Spleen (tissue), 11 donors: ENCODE results near the gene SLC16A10. TPM values are rescaled to one million over a fixed set of nuclear protein-coding genes. Genes with fewer than 3 reads are reported as not detected.
"Not testable (repeated sequence)": the region's sequence is repeated elsewhere in the genome, so short reads cannot be mapped to it uniquely, and the experiment has no call there.

Source experiments
- DNase-seq: peaks from one replicate; pipeline ENCODE4 v3.0.0-alpha.2; 2020
- H3K27ac ChIP-seq, 8 donors: fragments of 200-600 bp; sonication (generic) in 7 of 8; 1 replicate in 4 of 8; 2 replicates in 4 of 8; pipeline versions ENCODE4 v1.5.0 to v1.8.0; 2016 to 2021; ENCODE audit warnings: inconsistent platforms in 4 of 8, mild to moderate bottlenecking in 4 of 8, moderate library complexity in 1 of 8
- H3K27me3 ChIP-seq, 7 donors: fragments of 200-600 bp; sonication (generic) in 6 of 7; replicated peaks in 1 of 7; 1 replicate in 4 of 7; 2 replicates in 3 of 7; pipeline versions ENCODE4 v1.5.0 to v1.8.0; 2016 to 2021; ENCODE audit warnings: inconsistent platforms in 3 of 7, mild to moderate bottlenecking in 1 of 7
- H3K36me3 ChIP-seq, 6 donors: fragments of 200-600 bp; sonication (generic) in 5 of 6; 1 replicate in 4 of 6; 2 replicates in 2 of 6; pipeline versions ENCODE4 v1.5.0 to v1.8.0; 2016 to 2021; ENCODE audit warnings: inconsistent platforms in 2 of 6
- H3K4me1 ChIP-seq, 6 donors: fragments of 200-600 bp; sonication (generic) in 5 of 6; 1 replicate in 3 of 6; 2 replicates in 3 of 6; pipeline versions ENCODE4 v1.5.0 to v1.8.0; 2016 to 2021; ENCODE audit warnings: inconsistent platforms in 3 of 6
- H3K4me3 ChIP-seq, 8 donors: fragments of 200-600 bp; sonication (generic) in 7 of 8; 1 replicate in 4 of 8; 2 replicates in 4 of 8; pipeline versions ENCODE4 v1.5.0 to v1.8.0; 2016 to 2021; ENCODE audit warnings: inconsistent platforms in 4 of 8, mild to moderate bottlenecking in 4 of 8, moderate library complexity in 2 of 8
- H3K9me3 ChIP-seq, 8 donors: fragments of 200-600 bp; sonication (generic) in 7 of 8; 1 replicate in 4 of 8; 2 replicates in 4 of 8; pipeline versions ENCODE4 v1.5.0 to v1.8.0; 2016 to 2021; ENCODE audit warnings: inconsistent platforms in 4 of 8
- CTCF ChIP-seq, 11 experiments: fragments of 200-600 bp in 7 of 11; fragments of 450-650 bp in 4 of 11; sonication (generic) in 4 of 11; IDR thresholded peaks in 8 of 11; conservative IDR thresholded peaks in 3 of 11; 1 replicate in 7 of 11; 2 replicates in 4 of 11; pipeline versions ENCODE4 v1.4.0 to v1.8.0; 2016 to 2021; ENCODE audit warnings: antibody characterized with exemption in 11 of 11, inconsistent platforms in 4 of 11, mild to moderate bottlenecking in 1 of 11
- POLR2A ChIP-seq, 3 donors: fragments of 450-650 bp; IDR thresholded peaks; one replicate each; pipeline ENCODE4 v1.5.1; 2017; ENCODE audit warnings: antibody characterized with exemption in 3 of 3, mild to moderate bottlenecking in 1 of 3
- POLR2AphosphoS5 ChIP-seq, 3 donors: sonication (generic); formaldehyde crosslinking; IDR thresholded peaks; one replicate each; pipeline ENCODE4 v1.5.1; 2017; ENCODE audit warnings: antibody characterized with exemption in 3 of 3
- WGBS, 5 donors: extraction: QIAGEN DNeasy Blood & Tissue Kit in 3 of 5; methylation state at CpG; one replicate each; pipeline versions ENCODE4 v1.1.5 to v1.1.7; 2013 to 2018; 5-methylcytosine and 5-hydroxymethylcytosine counted together
- intact Hi-C: fragments of 100-400 bp; cut with DNase I; formaldehyde crosslinking; loops from one replicate; pipeline ENCODE4 v1.15.0; 2023; ENCODE audit warnings: low total_unique reads
- polyA plus RNA-seq, 3 donors: library from polyadenylated mRNA; stranded (reverse); fragments of 200-250 nt; gene quantifications; one replicate each; pipeline ENCODE4 v1.2.1, GENCODE V29; 2013
- total RNA-seq, 7 donors: library from RNA; depleted of rRNA in 3 of 7; stranded (reverse); fragments of >200 nt in 3 of 7; fragmentation: NEBNext Ultra II Directional in 4 of 7; extraction: Animal tissue kit (Norgen Biotek cat#: 25700) in 4 of 7; gene quantifications; one replicate each; pipeline versions ENCODE4 v1.1.0 to v1.2.1, GENCODE V29; 2016 to 2021
- donor health status: healthy with polysubstance abuse.
- donor health status: DM: no; HTN: no; CAD: no; lungs with moderate emphysema.
- donor health status: DM: no; HTN: no; CAD: no.
- donor health status: Bipolar disorder and iron deficiency.
- donor health status: healthy.
- donor health status: DM: no; HTN: no; CAD: no.
- donor health status: DM: yes; HTN: yes; CAD: no.

SLC16A10 gene
- total and polyA plus RNA-seq, 10 donors, result 0.24 to 19.9 (median 5.6) TPM

DNA sequence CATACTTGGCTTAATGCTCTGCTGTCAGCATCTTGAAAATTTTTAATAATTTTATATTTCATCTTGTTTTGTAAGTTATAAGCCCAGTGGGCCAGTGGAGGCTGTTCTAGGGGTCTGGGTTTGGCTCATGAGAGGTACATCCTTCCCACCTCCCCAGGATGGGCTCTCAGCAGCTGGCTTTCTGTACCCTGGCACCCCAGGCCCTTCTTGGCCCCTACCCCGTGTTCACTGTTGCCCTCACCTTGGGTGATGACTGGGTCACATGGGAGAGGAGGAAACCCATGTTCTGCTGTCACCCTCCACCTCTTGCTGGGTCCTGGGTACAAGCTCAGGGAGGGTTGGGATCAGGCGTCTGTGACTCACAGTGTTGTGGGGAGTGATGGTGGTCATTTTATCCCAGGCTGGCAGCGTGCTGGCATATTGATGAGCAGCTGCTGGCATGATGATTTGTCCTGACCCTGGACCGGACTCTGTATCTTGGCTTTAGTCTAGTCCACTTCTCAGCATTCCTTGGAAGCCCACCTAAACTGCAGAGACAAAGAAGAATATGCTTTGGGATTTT lies 34.6 kb downstream of the SLC16A10 start:
- Histone ChIP-seq H3K27ac (no peak overlapping the region), H3K36me3 (no peaks in the 10 kb centered on the region), H3K27me3 (no peaks in the 10 kb centered on the region), H3K4me3 (no peak overlapping the region), H3K9me3 (peaks cover 0 to 7% (median 0%) of the 10 kb centered on the region in 8 donors), H3K4me1 (peaks cover 0 to 6% (median 0%) of the 10 kb centered on the region in 6 donors)
- no peak for DNase-seq
- WGBS, 5 donors, result 84 to 88% (median 84%) methylated on average over 4 of the region's 4 CpGs
- intact Hi-C loops, result no loop called here
- TF ChIP-seq POLR2A (IDR thresholded peaks at IDR 0.05) (no peak), POLR2AphosphoS5 (IDR thresholded peaks at IDR 0.05) (no peak), CTCF (IDR thresholded peaks at IDR 0.05 in 8 of 11, conservative IDR thresholded peaks at IDR 0.05 in 3 of 11) (no peak)

- no peak overlapping the region for H3K4me3 ChIP-seq
- H3K27me3 ChIP-seq, result no peaks in the 10 kb centered on the region
- intact Hi-C loops, result no loop called here
- H3K36me3 ChIP-seq, result no peaks in the 10 kb centered on the region
- H3K4me1 ChIP-seq, result peaks cover 0 to 6% (median 0%) of the 10 kb centered on the region in 6 donors
- DNase-seq, result no peak
- peaks cover 0 to 7% (median 0%) of the 10 kb centered on the region in 8 donors for H3K9me3 ChIP-seq
- H3K27ac ChIP-seq, result no peak overlapping the region
- TF ChIP-seq POLR2A (IDR thresholded peaks at IDR 0.05) (no peak), CTCF (IDR thresholded peaks at IDR 0.05 in 8 of 11, conservative IDR thresholded peaks at IDR 0.05 in 3 of 11) (no peak), POLR2AphosphoS5 (IDR thresholded peaks at IDR 0.05) (no peak)
- WGBS, 5 donors, result 45 to 54% (median 51%) methylated on average over 7 of the region's 7 CpGs
Measured at GRCh38 chr6:111122458-111123286, 35.4 kb downstream of the SLC16A10 start.

DNA sequence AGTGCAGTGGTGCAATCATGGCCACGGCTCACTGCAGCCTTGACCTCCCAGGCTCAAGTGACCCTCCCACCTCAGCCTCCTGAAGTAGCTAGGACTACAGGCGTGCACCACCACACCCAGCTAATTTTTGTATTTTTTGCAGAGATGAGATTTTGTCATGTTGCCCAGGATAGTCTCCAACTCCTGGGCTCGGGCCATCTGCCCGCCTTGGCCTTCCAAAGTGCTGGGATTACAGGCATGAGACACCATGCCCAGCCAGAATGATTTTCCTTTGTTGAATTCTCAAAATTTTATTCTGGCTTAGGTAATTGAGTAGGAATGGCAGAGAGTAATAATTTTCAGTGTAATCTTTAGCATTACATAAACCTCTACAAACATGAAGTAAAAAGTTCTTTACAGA lies 37.1 kb downstream of the SLC16A10 start:
- Histone ChIP-seq H3K27ac (no peak overlapping the region), H3K36me3 (no peaks in the 10 kb centered on the region), H3K4me3 (no peak overlapping the region), H3K9me3 (peaks cover 0 to 4% (median 0%) of the 10 kb centered on the region in 8 donors), H3K27me3 (no peaks in the 10 kb centered on the region), H3K4me1 (peaks cover 0 to 6% (median 0%) of the 10 kb centered on the region in 6 donors)
- no peak for DNase-seq
- TF ChIP-seq POLR2AphosphoS5 (IDR thresholded peaks at IDR 0.05), result no peak
- no peak for TF ChIP-seq POLR2A (IDR thresholded peaks at IDR 0.05)
- TF ChIP-seq CTCF (IDR thresholded peaks at IDR 0.05 in 8 of 11, conservative IDR thresholded peaks at IDR 0.05 in 3 of 11), result no peak
- intact Hi-C loops, result no loop called here
- WGBS, 5 donors, result 80 to 93% (median 87%) methylated on average over 4 of the region's 4 CpGs

DNA sequence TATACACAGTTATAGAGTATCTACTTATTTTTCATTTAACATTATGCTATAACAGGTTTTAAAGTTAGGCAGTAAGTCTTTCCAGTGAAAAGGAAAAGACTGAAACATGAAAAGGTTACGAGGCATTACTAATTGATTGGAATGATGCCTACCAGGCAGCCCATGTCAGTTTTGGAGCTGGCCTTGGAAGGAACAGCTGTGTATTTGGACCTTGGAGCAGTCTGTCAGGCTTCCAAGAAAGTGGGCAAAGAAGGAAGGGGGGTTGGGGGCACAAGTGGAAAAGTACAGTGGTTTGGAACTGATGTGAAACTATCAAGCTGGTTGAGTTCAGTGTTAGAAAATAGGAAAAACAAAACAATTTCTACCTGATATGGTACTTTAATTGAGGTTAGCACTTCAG lies 41.7 kb downstream of the SLC16A10 start:
- no peak for DNase-seq
- intact Hi-C loops, result no loop called here
- Histone ChIP-seq H3K4me3 (no peak overlapping the region), H3K4me1 (no peaks in the 10 kb centered on the region), H3K9me3 (no peaks in the 10 kb centered on the region), H3K36me3 (no peaks in the 10 kb centered on the region), H3K27me3 (no peaks in the 10 kb centered on the region), H3K27ac (no peak overlapping the region)
- TF ChIP-seq POLR2AphosphoS5 (IDR thresholded peaks at IDR 0.05) (no peak), POLR2A (IDR thresholded peaks at IDR 0.05) (no peak), CTCF (IDR thresholded peaks at IDR 0.05 in 8 of 11, conservative IDR thresholded peaks at IDR 0.05 in 3 of 11) (no peak)
- WGBS, 5 donors, result 39 to 75% (median 66%) methylated on average over 1 of the region's 1 CpG

DNA sequence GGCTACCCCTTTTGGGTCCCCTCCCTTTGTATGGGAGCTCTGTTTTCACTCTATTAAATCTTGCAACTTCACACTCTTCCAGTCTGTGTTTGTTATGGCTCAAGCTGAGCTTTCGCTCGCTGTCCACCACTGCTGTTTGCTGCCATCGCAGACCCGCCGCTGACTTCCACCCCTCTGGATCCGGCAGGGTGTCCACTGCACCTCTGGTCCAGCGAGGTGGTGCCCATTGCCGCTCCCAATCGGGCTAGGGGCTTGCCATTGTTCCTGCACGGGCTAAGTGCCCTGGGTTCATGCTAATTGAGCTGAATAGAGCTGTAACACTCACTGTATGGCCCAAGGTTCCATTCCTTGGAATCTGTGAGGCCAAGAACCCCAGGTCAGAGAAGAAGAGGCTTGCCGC lies 43.7 kb downstream of the SLC16A10 start:
- H3K4me3 ChIP-seq, DNase-seq, H3K27ac ChIP-seq, H3K27me3 ChIP-seq, H3K9me3 ChIP-seq, H3K4me1 ChIP-seq, intact Hi-C loops, H3K36me3 ChIP-seq: not testable (repeated sequence)
- WGBS, 5 donors, result 92 to 97% (median 96%) methylated on average over 11 of the region's 11 CpGs

- DNase-seq, H3K27ac ChIP-seq, H3K4me3 ChIP-seq, H3K9me3 ChIP-seq, H3K27me3 ChIP-seq, H3K36me3 ChIP-seq, intact Hi-C loops, H3K4me1 ChIP-seq: not testable (repeated sequence)
- WGBS, 5 donors, result 34 to 61% (median 52%) methylated on average over 2 of the region's 2 CpGs
Measured at GRCh38 chr6:111132669-111133068, 45.4 kb downstream of the SLC16A10 start.
